ENCODE measurements around the gene INPP5K. TPM values are rescaled to one million over a fixed set of nuclear protein-coding genes. Genes with fewer than 3 reads are reported as not detected.

The INPP5K gene
- total RNA-seq, 1 donor = 19.9 TPM

DNA sequence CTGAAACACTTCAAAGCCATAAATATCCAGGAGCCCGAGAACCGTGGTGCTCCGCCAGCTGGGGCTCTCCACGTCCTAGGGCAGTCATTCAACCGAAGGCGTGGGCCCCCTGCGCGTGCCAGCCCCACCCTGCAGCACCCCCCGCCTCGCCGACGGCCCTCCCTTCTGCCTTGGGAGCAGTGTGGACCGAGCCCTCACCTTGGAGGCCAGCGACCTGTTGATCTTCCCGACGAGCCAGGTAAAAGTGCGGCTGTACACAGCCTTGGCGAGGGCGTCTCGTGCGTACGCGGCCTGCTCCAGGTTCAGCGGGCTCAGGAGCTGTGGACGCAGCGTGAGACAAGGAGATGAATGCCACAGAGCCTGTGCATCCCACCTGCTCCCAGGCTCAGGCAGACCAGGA, 38.0 kb downstream of the INPP5K start:
- H3K4me3 ChIP-seq (ENCODE audit: low read depth, low read length) = no peak overlapping the region
- DNase-seq (ENCODE audit: low read depth) = no peak
- TF ChIP-seq, protein P1, sequence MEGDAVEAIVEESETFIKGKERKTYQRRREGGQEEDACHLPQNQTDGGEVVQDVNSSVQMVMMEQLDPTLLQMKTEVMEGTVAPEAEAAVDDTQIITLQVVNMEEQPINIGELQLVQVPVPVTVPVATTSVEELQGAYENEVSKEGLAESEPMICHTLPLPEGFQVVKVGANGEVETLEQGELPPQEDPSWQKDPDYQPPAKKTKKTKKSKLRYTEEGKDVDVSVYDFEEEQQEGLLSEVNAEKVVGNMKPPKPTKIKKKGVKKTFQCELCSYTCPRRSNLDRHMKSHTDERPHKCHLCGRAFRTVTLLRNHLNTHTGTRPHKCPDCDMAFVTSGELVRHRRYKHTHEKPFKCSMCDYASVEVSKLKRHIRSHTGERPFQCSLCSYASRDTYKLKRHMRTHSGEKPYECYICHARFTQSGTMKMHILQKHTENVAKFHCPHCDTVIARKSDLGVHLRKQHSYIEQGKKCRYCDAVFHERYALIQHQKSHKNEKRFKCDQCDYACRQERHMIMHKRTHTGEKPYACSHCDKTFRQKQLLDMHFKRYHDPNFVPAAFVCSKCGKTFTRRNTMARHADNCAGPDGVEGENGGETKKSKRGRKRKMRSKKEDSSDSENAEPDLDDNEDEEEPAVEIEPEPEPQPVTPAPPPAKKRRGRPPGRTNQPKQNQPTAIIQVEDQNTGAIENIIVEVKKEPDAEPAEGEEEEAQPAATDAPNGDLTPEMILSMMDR (IDR thresholded peaks at IDR 0.05; ENCODE audit: insufficient read depth, low read depth, low read length) = no peak

DNA sequence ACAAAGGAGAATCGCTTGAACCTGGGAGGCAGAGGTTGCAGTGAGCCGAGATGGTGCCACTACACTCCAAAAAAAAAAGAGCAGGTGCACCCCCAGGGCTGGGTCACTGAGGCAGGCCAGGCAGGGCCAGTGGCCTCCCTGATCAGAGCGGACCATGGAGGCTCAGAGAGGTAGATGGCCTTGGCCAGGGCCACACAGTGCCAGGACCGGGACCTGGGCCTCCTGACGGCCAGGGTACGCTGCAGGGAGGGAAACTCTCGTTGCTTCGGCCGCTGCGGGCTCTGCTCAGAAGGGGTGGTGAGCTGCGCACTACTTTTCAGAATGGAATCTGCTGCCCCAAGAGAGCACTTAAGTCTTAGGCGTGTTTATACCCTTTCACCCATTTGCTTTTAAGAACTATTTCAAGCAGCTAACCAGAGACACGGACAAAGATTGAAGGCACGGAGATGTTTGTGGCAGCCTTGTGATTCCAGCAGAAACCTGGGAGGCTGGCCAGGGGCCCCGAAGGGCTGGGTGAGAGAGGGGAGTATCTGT, 41.0 kb downstream of the INPP5K start:
- no peak overlapping the region for H3K4me3 ChIP-seq (ENCODE audit: low read depth, low read length)
- TF ChIP-seq, protein P1 (IDR thresholded peaks at IDR 0.05; ENCODE audit: insufficient read depth, low read depth, low read length) = no peak
- DNase-seq (ENCODE audit: low read depth) = no peak

DNA sequence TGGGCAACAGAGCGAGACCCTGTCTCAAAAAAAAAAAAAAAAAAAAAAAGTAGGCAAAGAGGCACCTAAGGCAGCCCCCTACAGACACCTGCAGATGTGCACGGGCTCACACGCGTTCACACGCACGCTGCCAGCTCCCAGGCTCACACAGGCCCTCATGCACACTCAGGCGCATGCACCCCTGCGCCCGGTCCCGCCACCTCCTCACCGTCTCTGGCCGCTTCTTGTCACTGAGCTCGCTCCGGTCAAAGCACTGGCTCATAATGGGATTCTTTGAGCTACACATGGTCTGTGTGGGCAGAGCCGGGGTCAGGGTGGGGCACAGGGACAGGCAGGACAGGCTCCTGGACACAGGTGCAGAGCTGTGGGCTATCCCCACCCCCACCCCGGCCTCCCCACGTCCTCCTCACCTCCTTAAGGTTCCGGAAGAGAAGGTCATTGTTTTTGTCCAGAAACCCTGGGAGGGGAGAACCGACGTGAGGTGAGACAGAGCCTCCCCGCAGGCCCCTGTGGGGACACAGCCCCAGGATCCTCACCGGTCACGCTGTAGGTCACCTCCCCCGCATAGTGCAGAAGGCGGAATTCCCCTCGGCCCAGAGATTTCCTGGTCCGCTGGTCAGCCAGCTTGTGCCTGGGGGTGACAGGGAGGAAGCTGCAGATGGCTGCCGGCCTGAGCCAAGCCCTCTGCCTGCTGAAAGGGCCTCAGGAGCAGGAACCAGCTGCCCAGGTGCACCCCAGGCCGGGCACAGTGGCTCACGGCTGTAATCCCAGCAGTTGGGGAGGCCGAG, 41.8 kb downstream of the INPP5K start:
- TF ChIP-seq, protein P1 (IDR thresholded peaks at IDR 0.05; ENCODE audit: insufficient read depth, low read depth, low read length) = no peak
- H3K4me3 ChIP-seq (ENCODE audit: low read depth, low read length) = no peak overlapping the region
- no peak for DNase-seq (ENCODE audit: low read depth)

DNA sequence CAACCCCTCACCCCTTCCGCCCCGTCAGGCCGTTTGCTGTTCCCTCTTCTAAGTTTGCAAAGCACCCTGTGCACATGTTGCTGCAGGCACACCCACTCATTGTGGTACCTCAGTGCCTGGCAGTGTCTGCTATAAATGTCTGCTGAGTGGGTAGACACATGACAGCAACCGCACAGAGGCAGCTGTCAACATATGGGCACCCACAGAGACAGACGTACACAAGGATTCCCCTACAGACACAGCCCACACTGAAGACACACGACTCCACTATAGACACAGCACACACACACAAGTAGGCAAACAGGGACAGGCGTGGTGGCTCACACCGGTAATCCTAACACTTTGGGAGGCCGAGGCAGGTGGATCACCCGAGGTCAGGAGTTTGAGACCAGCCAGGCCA, 42.6 kb downstream of the INPP5K start:
- TF ChIP-seq, protein P1 (IDR thresholded peaks at IDR 0.05; ENCODE audit: insufficient read depth, low read depth, low read length) = no peak
- no peak overlapping the region for H3K4me3 ChIP-seq (ENCODE audit: low read depth, low read length)
- DNase-seq (ENCODE audit: low read depth) = no peak

DNA sequence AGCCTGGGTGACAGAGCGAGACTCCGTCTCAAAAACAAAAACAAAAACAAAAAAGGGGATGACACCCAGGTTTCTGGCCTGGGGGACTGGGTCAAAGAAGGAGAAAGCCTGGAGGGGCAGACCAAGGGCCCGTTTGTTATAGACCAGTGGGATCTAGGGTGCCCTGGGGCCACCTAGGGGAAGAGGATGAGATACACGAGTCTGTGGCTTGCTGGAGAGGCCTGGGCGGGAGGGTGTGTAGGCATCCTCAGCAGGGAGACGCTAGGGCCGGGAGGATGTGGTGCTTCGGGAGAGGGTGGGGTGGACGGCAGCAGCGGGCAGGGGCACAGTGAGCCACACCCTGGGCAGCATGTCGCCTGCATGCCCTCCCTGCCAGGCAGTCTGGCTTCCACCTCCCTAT, 43.2 kb downstream of the INPP5K start:
- DNase-seq (ENCODE audit: low read depth) = no peak
- no peak overlapping the region for H3K4me3 ChIP-seq (ENCODE audit: low read depth, low read length)
- TF ChIP-seq, protein P1 (IDR thresholded peaks at IDR 0.05; ENCODE audit: insufficient read depth, low read depth, low read length) = peak; percentile 13

DNA sequence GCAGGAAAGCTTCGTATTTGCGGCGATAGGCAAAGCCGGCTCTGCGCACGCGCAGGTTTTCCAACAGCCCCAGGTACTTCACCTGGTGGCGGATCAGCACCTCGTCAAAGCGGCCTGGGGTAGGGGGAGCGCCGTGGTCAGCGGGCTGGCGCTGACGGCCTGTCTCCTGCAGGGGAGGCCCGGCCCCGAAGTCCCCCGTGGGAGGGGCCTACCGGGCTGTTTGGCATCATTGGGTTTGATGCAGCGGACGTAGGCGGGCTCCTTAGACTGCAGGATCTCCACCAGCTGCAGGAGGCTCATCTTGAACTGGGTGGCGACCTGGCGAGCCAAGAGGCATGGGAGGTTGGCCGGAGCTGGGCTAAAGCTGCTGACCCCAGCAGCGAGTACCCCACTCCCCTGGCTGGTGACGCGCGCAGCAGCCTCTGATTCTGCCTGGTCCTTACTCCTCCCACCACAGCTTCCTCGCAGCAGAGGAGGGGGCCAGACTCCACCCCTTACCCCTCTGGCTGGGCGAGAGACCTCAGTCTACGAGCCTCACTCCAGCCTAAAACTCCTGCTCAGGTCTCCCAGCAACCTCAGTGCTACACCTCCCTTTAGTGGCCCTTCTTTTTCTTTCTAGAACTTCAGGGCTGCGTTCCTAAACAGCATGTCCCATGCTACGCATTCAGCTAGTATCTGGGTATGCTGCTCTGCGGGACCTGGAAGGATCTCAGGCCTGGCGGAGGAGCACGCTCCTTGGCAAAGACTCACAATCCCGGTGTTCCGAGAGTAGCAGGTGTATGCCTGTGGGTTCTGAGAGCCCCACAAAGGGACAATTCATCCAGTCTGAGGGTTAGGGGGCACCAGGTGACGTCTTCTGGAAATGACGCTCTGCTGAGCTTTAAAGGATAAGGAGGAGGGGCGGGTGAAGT, 44.2 kb downstream of the INPP5K start:
- H3K4me3 ChIP-seq (ENCODE audit: low read depth, low read length) = no peak overlapping the region
- no peak for DNase-seq (ENCODE audit: low read depth)
- TF ChIP-seq, protein P1 (IDR thresholded peaks at IDR 0.05; ENCODE audit: insufficient read depth, low read depth, low read length) = no peak
